Epithelial cell of proximal tubule (primary cell): Measurements from ENCODE around the gene POLR2H. TPM values are rescaled to one million over a fixed set of nuclear protein-coding genes. Genes with fewer than 3 reads are reported as not detected.

Experiments
- DNase-seq: peaks from one replicate; pipeline ENCODE4 v3.0.0-alpha.2; 2011; ENCODE audit warnings: low read depth
- H3K4me3 ChIP-seq: 2 replicates; pipeline ENCODE4 v1.5.1; 2011; ENCODE audit warnings: low read depth, mild to moderate bottlenecking, low read length
- total RNA-seq: library from RNA; depleted of rRNA; stranded (reverse); fragments of >200 nt; gene quantifications from 2 replicates; pipeline ENCODE4 v1.2.3, GENCODE V29; 2015
- TF ChIP-seq, protein P1 (sequence below): conservative IDR thresholded peaks from 2 replicates; pipeline ENCODE4 v1.5.1; 2012; ENCODE audit warnings: low read depth, mild to moderate bottlenecking, low read length

POLR2H gene
- total RNA-seq, 1 donor from 2014 or later: 182 TPM

GRCh38 chr3:184372296-184372821 lies 10.8 kb downstream of the POLR2H start:
- TF ChIP-seq, protein P1, sequence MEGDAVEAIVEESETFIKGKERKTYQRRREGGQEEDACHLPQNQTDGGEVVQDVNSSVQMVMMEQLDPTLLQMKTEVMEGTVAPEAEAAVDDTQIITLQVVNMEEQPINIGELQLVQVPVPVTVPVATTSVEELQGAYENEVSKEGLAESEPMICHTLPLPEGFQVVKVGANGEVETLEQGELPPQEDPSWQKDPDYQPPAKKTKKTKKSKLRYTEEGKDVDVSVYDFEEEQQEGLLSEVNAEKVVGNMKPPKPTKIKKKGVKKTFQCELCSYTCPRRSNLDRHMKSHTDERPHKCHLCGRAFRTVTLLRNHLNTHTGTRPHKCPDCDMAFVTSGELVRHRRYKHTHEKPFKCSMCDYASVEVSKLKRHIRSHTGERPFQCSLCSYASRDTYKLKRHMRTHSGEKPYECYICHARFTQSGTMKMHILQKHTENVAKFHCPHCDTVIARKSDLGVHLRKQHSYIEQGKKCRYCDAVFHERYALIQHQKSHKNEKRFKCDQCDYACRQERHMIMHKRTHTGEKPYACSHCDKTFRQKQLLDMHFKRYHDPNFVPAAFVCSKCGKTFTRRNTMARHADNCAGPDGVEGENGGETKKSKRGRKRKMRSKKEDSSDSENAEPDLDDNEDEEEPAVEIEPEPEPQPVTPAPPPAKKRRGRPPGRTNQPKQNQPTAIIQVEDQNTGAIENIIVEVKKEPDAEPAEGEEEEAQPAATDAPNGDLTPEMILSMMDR: no peak
- no peak for DNase-seq
- no peak overlapping the region for H3K4me3 ChIP-seq

DNA sequence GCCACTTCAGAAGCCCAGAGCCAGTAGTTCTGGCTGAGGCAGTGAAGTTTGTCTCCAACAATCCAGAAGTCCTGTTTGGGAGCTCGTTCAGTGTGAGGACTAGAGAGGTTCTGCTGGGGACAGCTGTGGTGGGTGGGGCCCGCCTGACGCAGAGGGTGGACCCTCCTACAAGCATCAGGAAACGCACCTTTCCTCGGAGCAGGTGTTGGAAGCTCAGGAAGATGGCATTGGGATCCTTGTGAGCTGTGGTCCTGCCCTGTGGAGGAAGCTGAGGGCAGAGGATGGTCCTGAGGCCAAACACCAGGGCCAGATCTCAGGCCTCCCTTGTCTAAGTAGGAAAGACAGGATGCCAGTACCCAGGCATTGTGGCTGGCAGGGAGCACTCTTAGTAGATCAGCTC lies 11.4 kb downstream of the POLR2H start:
- no peak overlapping the region for H3K4me3 ChIP-seq
- TF ChIP-seq, protein P1: no peak
- DNase-seq: no peak

- TF ChIP-seq, protein P1: no peak
- no peak for DNase-seq
- H3K4me3 ChIP-seq: no peak overlapping the region
These were observed 11.9 kb downstream of the POLR2H start for GRCh38 chr3:184373422-184373821.

- TF ChIP-seq, protein P1: no peak
- no peak overlapping the region for H3K4me3 ChIP-seq
- no peak for DNase-seq
These were observed 14.4 kb downstream of the POLR2H start for GRCh38 chr3:184375747-184376461.

- TF ChIP-seq, protein P1: no peak
- no peak for DNase-seq
These were observed 15.9 kb downstream of the POLR2H start for GRCh38 chr3:184377374-184377773.

DNA sequence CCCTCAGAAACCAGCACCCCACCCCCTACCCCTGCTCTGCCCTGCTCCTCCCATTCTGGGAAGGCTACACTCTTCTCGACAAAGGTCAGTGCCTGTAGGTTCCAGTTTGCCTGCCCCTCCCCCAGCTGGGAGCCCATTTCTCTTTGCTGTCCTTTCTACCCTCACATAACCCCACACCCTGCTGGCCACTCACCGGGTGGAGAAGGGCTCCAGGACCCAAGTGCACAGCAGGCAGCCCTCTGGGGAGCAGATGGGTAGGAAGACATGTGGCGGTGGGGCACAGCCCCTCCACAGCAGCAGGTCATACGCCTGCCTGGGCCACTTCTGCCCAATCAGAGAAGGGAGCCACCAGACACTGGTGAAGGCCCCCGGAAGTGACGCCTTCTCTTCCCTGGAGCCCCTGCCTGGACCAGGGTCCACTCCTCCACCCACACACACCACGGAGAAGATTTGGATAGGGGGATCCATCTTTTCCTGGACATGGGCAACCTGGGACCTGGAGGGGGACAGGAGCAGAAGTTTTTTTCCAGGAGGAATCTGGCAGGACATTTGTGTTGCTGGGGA lies 16.5 kb downstream of the POLR2H start, which contains the start of gene THPO:
Gene THPO (minus strand): TSS at position 326 of the 564 bp plus-strand sequence. CDS start 1,948 bp downstream, outside the sequence.
- no peak for DNase-seq
- TF ChIP-seq, protein P1: no peak
- peak within 1 kb of the TSS; percentile 39 for H3K4me3 ChIP-seq

More at GRCh38 chr3:184377374-184377773, 15.9 kb downstream of the POLR2H start:
- H3K4me3 ChIP-seq: peak overlapping the region; percentile 39
